ENCODE data around the gene RBM17.
"Not testable (repeated sequence)": the region's sequence is repeated elsewhere in the genome, so short reads cannot be mapped to it uniquely, and the experiment has no call there.

RBM17 gene

DNA sequence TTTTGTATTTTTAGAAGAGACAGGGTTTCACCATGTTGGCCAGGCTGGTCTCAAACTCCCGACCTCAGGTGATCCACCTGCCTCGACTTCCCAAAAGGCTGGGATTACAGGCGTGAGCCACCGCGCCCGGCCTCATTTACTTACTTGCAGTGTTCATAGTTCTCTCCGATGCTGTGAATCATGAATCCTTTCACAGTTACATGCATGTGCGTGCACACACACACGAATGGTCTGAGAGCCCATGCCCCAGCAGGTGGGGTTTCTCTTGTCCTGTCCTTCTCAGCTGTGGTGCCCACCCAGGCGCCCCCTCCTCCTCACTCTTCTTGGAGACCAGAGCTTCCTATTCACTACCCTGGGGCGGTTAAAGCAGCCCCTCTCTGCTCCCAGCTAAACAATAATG, 50.6 kb downstream of the RBM17 start:
- no peak for DNase-seq

DNA sequence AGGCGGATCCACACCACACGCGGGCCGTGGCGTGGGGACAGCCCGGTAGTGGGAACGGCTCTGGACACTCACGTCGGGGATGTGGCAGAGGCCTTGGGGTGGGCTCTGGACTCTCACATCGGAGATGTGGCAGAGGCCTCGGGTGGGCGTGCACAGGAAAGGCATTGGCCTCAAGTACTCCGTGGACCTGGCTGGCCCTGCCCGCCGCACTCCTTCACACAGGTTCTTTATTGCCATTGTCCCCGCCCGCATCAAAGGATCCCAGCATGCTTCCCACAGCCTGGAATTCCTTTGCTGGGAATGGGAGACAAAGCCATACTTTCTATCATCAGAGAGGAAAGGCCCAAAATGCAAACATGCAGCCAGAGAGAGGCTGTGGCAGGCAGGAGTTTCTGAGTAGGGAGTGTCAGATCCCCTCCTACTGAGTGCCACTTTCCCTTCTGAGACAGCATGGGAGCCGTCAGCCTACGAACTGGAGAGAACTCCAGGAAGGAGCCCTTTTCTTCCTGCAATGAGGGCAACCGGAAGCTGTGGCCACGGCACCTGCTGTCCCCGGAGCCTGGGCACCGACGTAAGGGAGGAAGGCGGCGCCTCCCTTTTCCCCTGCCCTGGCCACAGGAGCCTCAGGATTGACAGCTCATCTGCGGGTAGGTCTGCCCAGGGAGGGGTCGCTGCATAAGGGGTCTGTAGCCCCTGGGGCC, 51.5 kb downstream of the RBM17 start:
- DNase-seq: peak; percentile 50

GRCh38 chr10:6140965-6141295, 52.1 kb downstream of the RBM17 start:
- no peak for DNase-seq

GRCh38 chr10:6141296-6142151, 52.7 kb downstream of the RBM17 start:
- DNase-seq: peak; percentile 59

DNA sequence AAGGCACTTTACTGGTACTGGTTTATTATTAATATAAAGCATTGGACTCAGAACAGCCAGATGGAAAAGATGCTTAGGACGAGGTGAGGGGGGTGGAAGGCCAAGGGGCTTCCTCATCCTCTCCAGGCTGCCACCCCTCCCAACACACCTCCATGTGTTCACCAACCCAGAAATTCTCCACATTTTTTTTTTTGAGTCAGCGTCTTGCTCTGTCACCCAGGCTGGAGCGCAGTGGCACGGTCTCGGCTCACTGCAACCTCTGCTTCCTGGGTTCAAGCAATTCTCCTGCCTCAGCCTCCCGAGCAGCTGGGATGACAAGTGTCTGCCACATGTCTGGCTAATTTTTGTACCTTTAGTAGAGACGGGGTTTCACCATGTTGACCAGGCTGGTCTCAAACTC, 53.4 kb downstream of the RBM17 start:
- not testable (repeated sequence) for DNase-seq

DNA sequence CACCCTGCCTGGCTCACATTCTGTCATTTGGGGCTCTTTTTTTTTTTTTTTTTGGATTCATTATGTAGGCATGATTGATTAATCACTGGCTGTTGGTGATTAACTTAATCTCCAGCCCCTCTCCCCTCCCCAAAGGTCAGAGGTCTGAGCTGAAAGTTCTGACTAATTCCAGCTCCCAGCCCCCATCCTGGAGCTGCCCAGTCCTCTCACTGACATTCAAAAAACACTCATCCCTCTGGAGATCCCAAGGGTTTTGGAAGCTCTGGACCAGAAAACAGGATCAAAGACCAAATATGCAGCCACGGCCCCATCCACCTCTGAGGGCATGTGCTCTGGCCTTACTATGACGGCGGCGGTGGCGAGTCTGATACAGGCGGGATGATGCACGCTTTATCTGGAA, 53.8 kb downstream of the RBM17 start:
- DNase-seq: no peak

GRCh38 chr10:6143181-6143580, 54.3 kb downstream of the RBM17 start:
- no peak for DNase-seq

DNA sequence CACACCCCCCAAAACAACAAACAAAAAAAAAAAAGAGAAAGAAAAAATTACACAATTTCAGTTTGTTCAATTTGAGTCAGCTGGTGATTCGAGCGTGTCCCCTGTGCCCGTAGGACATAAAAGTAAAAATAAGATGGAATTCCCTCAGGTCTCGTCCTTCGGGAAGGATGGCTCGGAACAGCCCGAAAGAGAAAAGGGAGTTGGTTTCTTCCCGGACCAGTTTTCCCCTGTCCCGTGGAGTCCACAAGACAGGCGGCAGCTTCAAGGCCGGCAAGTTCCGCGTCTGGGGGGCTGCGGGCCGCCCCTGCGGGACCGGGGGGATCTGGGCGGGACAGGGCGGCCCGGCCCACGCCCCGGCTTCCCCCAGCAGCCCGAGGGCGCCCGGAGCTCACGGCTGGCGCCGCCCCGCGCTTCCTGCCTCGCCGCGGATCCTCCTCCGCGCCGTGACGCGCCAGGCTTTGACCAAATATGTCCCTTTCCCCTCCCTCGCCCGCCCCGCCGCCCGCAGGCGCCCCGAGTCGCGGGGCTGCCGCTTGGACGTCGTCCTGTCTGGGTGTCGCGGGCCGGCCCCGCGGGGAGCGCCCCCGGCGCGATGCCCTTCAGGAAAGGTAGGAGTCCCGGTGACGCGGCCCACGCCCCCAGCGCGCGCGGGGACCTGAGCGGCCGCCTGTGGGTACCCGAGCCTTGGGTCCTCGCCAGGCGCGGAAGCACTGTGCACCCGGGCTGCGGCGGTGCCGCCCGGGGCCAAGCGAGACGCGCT, 55.8 kb downstream of the RBM17 start:
- DNase-seq: peak; percentile 92

DNA sequence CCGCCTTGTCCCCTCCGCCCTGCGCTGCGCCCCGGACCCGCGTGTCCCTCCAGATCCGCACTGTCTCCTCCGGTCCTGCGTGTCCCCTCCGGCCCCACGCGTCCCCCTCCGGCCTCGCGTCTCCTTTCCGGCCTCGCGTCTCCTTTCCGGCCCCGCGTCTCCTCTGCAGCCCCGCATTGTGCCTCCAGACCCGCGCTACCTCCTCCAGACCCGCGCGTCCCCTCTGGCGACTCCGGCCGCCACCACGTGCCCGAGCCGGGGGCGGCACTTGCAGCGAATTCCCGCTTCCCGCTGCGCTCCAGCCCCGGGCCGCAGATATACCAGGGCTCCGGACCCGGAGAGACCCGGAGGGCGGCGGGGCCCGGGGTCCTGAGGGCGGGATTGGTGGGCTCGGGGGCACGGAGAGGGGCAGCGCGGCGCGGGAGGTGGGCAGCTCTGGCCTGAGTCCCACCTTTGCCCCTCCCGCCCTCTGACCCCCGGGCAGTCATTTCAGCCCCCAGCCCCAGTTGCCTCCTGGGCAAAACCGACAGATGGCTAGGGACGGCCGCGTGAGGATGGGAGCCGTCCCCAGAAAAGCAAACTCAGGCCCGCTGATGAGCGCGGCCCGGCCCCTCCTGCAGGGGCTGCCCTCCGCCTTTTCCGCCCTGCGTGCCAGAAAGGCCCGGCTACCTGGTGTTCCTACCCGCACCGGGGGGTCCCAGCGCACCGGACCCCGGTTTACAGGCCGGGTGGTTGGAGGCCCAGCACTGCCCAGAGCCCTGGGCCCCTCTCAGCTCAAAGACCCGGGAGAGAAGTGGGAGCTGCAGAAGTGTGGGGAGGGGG, 56.5 kb downstream of the RBM17 start:
- DNase-seq: no peak

DNA sequence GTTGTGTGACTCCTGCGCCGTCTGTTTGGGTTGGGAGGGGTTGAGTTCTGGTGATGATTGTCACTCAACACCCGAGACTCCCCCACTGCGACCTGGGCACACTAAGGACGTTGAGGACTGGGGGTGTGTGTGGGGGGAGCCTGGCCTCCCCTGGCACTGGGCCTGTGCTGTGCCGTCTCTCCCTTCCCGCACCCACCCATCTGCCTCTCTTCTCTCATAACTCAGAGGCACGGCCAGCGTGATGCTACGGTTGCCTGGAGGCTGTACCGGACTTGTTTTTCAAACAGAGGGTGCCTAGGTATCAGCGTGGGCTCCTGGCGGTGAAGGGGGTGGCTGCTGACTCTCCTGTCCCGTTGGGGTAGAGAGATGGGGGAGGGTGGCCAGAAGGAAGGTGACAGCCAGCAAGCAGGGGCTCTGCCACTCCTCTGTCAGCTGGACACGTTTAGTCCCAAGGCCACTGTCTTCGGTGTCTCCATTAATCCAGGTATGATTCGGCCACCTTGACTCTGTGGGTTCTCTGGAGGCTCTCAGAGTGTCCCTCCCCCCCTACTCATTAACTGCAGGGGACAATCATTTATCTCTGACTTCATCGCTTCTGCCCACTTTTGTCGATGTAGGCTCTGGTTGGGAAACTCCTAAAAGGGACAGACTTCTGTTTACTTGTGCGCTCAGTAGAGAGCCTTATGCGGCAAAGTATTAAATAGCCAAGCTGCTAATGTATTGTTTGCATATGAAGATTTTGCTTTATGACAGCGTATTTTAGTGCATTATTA, 57.4 kb downstream of the RBM17 start:
- DNase-seq: no peak

GRCh38 chr10:6146921-6147320, 58.1 kb downstream of the RBM17 start:
- no peak for DNase-seq

GRCh38 chr10:6148251-6148701, 59.4 kb downstream of the RBM17 start:
- DNase-seq: no peak

- no peak for DNase-seq
Observed at GRCh38 chr10:6148908-6149307, 60.1 kb downstream of the RBM17 start.

DNA sequence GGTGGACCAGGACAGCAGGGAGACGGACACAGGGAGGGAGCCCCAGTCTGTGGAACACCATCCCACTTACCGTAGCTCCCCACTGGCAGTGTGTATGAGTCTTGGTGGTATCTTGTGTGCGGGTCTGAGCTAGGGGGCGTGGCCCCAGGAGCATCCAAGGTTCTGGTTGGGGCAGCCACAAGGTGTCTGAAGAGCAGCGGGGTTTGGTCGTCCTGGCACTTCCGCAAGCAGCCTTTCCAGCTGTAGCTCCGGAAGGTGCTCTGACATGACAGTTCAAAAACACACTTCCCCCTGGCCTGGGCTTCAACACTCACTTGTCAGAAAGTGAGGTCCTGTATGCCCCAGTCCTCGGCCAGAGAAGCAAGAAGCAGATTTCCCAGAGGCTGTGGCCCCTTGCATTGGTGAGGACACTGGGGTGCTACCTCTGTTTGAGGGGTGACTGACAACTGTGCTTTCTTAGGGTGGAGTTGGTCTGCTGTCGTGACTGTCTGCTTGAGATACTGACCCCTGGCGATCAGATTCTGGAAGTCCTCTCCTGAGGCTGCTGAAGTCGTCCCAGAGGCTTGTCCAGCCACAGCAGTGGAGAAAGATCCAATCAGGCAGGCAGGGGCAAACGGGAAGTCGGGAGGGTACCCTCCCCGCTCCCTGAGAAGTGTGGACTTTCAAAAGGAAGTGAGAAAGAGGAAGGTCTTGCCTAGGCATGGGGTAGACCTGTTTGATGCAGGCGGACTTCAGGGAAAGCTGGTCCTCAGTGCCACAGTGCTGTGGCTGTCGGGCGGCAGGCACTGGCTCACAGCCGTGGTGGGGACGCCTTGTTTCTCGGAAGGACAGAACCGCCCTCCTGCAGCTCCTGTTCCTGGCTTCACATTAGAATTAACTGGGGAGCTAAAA, 62.5 kb downstream of the RBM17 start:
- DNase-seq: peak; percentile 37

- DNase-seq: no peak
Observed at GRCh38 chr10:6153845-6154244, 65.0 kb downstream of the RBM17 start.

DNA sequence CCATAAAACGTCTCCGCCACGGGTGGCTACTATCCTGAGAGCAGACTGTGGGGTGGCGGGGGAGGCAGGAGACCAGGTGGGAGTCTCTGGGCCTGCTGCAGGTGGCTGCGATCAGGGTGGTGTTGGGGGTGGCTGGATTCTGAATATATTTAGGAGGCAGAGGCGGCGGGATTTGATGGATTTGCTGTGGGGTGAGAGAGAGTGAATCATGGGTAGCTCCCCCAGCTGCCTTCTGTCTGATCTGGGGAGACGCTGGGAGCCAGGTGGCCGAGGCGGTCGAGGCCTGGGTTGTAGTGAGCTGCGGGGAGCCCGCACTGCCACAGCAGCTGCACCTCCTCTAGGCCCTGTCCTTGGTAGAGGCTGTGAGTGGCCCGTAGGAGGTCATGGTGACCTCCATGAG, 65.7 kb downstream of the RBM17 start:
- no peak for DNase-seq

DNA sequence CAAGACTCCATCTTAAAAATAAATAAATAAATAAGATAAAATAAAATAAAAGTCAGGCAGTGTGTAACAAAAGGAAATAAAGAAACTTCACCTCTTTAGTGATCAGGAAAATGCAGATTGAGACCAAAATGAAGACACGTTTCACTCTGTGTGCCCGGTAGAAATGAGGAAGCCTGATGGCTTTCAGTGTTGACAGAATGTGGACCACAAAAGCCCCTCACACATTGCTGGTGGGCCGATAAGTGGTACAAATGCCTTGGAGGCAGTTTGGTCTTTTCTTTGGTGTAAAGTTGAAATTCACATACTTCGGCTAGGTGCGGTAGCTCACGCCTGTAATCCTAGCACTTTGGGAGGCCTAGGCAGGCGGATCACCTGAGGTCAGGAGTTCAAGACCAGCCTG, 69.4 kb downstream of the RBM17 start:
- no peak for DNase-seq

- DNase-seq: no peak
Observed at GRCh38 chr10:6161921-6162320, 73.1 kb downstream of the RBM17 start.

DNA sequence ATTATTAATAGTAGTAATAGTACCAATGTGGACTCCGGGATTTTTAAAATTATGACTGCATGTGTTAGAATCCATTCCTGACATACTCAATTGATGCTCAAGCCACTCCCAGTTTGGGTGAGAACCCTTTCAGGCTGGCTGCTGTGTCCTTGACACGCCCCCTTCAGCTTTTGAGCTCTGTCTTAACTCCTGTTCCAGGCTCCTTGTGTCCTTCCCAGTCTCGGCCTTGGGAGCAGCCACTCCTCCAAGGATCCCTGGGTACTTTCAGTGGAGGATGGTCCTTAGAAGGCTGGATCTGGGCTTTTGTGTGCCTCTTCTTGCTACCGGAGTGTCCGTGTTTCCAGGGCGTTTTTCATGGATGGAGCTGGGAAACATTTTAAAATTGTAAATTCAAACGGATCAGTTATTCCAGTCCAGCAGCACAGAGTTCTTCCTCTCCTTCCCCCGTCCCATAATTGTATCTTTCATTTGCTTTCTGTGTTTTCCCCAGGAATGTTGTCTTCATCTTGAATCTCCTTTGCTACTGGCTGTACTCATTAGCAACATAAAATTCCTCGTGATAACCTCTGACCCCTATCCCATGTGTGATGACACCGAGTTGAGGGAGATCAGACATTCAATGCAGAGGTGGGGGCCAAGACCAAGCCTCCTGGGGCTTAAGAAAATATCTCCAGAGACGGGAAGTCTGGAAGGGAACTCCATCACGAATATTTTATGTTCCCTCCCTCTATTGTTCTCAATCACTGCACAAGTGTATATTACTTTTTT, 73.9 kb downstream of the RBM17 start:
- no peak for DNase-seq

All from RPMI8226 (cell line).